K562 (cell line): Measurements from ENCODE around the gene HYAL1. TPM values are rescaled to one million over a fixed set of nuclear protein-coding genes. Genes with fewer than 3 reads are reported as not detected.

Source experiments
- ATAC-seq: fragments of 200-7000 bp; cut with Tn5 transposase; 3 replicates; pipeline ENCODE4 v1.9.1; 2020; ENCODE audit warnings: moderate library complexity
- BruUV-seq: library from RNA; stranded (reverse); fragments of 400-500 nt; replicated peaks from 2 replicates; lab custom pipeline; 2021; lab: Mats Ljungman, UMichigan
- CTCF ChIA-PET: fragments of 300-600 bp; formaldehyde crosslinking; extraction: SDS; loops from one replicate; lab custom pipeline; 2021; ENCODE audit warnings: low intra/inter-chr PET ratio; lab: Yijun Ruan, JAX
- POLR2A ChIA-PET: fragments of 300-600, 350-650 bp; sonication (Branson Sonifier 250); formaldehyde crosslinking; extraction: SDS; loops from one replicate; lab custom pipeline; 2021; ENCODE audit warnings: antibody characterized with exemption, inconsistent platforms; lab: Yijun Ruan, JAX
- DNase-seq, 4 experiments: peaks; one replicate each; pipeline versions ENCODE4 v3.0.0 to v3.0.0-alpha.2; 2011 to 2018; ENCODE audit warnings: low spot score in 3 of 4, mixed read lengths in 3 of 4; ENCODE audit errors: extremely low read depth in 1 of 4
- FAIRE-seq: peaks from 2 replicates; lab custom pipeline; 2011; peaks lifted over from hg19 to GRCh38; lab: Jason Lieb, UNC
- H2AFZ ChIP-seq: 2 replicates; pipeline ENCODE4 v1.6.0; 2011; ENCODE audit warnings: low read depth, low read length, control low read depth, inconsistent platforms
- H3K27ac ChIP-seq: fragments of 200-600 bp; 3 replicates; pipeline ENCODE4 v1.8.0; 2011; ENCODE audit warnings: low read depth, mild to moderate bottlenecking, control low read depth, inconsistent platforms, low read length, moderate library complexity, mixed read lengths; ENCODE audit errors: extremely low read depth
- H3K27me3 ChIP-seq, 2 experiments: fragments of 300-600 bp in 1 of 2; 2 replicates in 1 of 2; 3 replicates in 1 of 2; pipeline versions ENCODE4 v1.6.0 to v1.8.0; 2011; ENCODE audit warnings: inconsistent platforms in 2 of 2, low read length in 2 of 2, mild to moderate bottlenecking in 1 of 2, mixed read lengths in 1 of 2, moderate library complexity in 1 of 2; ENCODE audit not compliant: control insufficient read depth in 2 of 2, insufficient read depth in 2 of 2
- H3K36me3 ChIP-seq: fragments of 300-600 bp; 3 replicates; pipeline ENCODE4 v1.8.0; 2011; ENCODE audit warnings: mild to moderate bottlenecking, low read length, inconsistent platforms; ENCODE audit not compliant: control insufficient read depth, insufficient read depth
- H3K4me1 ChIP-seq, 2 experiments: fragments of 200-600 bp in 1 of 2; replicated peaks in 1 of 2; 2 replicates in 1 of 2; 3 replicates in 1 of 2; pipeline versions ENCODE4 v1.5.1 to v1.8.0; 2011; ENCODE audit warnings: inconsistent platforms in 2 of 2, low read length in 2 of 2, mild to moderate bottlenecking in 1 of 2, mixed read lengths in 1 of 2, moderate library complexity in 1 of 2; ENCODE audit not compliant: control insufficient read depth in 2 of 2, insufficient read depth in 2 of 2
- H3K4me2 ChIP-seq: 2 replicates; pipeline ENCODE4 v1.6.1; 2011; ENCODE audit warnings: low read length, control low read depth, inconsistent platforms, mixed read lengths; ENCODE audit not compliant: insufficient read depth
- H3K4me3 ChIP-seq: fragments of 200-600 bp; sonication (generic), shearing (Covaris generic); 2 replicates; pipeline ENCODE4 v1.5.1; 2016; ENCODE audit warnings: control low read depth, inconsistent platforms
- H3K79me2 ChIP-seq: fragments of 200-600 bp; 3 replicates; pipeline ENCODE4 v1.8.0; 2011; ENCODE audit warnings: low read length, inconsistent platforms; ENCODE audit not compliant: control insufficient read depth, insufficient read depth
- H3K9ac ChIP-seq, 2 experiments: 2 replicates each; pipeline versions ENCODE4 v1.6.0 to v1.6.1; 2011; ENCODE audit warnings: low read depth in 2 of 2, low read length in 2 of 2, control low read depth in 1 of 2, inconsistent platforms in 1 of 2, mild to moderate bottlenecking in 1 of 2, mixed read lengths in 1 of 2; ENCODE audit not compliant: insufficient read depth in 1 of 2
- H3K9me1 ChIP-seq: one replicate; pipeline ENCODE4 v1.6.0; 2011; ENCODE audit warnings: inconsistent platforms, mild to moderate bottlenecking, low read length, moderate library complexity; ENCODE audit not compliant: control insufficient read depth, insufficient read depth
- H3K9me3 ChIP-seq: replicated peaks from 2 replicates; pipeline ENCODE4 v1.5.1; 2011; ENCODE audit warnings: low read depth, low read length, inconsistent platforms; ENCODE audit not compliant: control insufficient read depth, insufficient read depth
- H4K20me1 ChIP-seq: replicated peaks from 2 replicates; pipeline ENCODE4 v1.6.1; 2011; ENCODE audit warnings: low read length, inconsistent platforms, mixed read lengths; ENCODE audit not compliant: control insufficient read depth, insufficient read depth
- BACH1 ChIP-seq: fragments of 200-800 bp; sonication (Bioruptor generic); IDR thresholded peaks from 2 replicates; pipeline ENCODE4 v1.6.1; 2016; ENCODE audit warnings: missing genetic modification characterization, missing compliant biosample characterization
- BDP1 ChIP-seq: IDR thresholded peaks from 3 replicates; pipeline ENCODE4 v1.6.1; 2011; ENCODE audit not compliant: insufficient read length, insufficient read depth
- ETV6 ChIP-seq, 3 experiments: fragments of 150-350 bp in 1 of 3; sonication (generic) in 1 of 3; formaldehyde crosslinking in 1 of 3; IDR thresholded peaks; 2 replicates each; pipeline versions ENCODE4 v1.6.1 to v1.8.0; 2014 to 2022; ENCODE audit warnings: borderline replicate concordance in 2 of 3, low read depth in 2 of 3, antibody characterized with exemption in 1 of 3, low read length in 1 of 3, mild to moderate bottlenecking in 1 of 3, missing genetic modification reagents in 1 of 3
- GABPA ChIP-seq: fragments of 200-800 bp; sonication (Bioruptor generic); conservative IDR thresholded peaks from 2 replicates; pipeline ENCODE4 v1.6.1; 2016; ENCODE audit warnings: low read depth, missing genetic modification characterization, missing compliant biosample characterization
- LCOR ChIP-seq: sonication (generic); formaldehyde crosslinking; IDR thresholded peaks from 2 replicates; pipeline ENCODE4 v1.8.0; 2022; ENCODE audit warnings: mild to moderate bottlenecking, missing genetic modification reagents
- RNF219 ChIP-seq: fragments of 250-450 bp; sonication (Bioruptor Pico); IDR thresholded peaks from 2 replicates; pipeline ENCODE4 v1.5.0; 2022; ENCODE audit warnings: mild to moderate bottlenecking
- TRIM28 ChIP-seq: fragments of 450-650 bp; IDR thresholded peaks from 2 replicates; pipeline ENCODE4 v1.6.1; 2017
- ZNF586 ChIP-seq: fragments of 450-650 bp; formaldehyde crosslinking; conservative IDR thresholded peaks from 2 replicates; pipeline ENCODE4 v1.4.0; 2020; ENCODE audit warnings: mild to moderate bottlenecking, moderate library complexity
- ZNF644 ChIP-seq: fragments of 200-800 bp; sonication (Bioruptor generic); IDR thresholded peaks from 2 replicates; pipeline ENCODE4 v1.6.1; 2016; ENCODE audit warnings: low read depth, missing genetic modification characterization, missing compliant biosample characterization
- WGBS: fragments of 100-300 bp; shearing (Covaris generic); methylation state at CpG from one replicate; pipeline ENCODE4 v1.1.6; 2016; ENCODE audit warnings: low coverage, mixed read lengths; ENCODE audit not compliant: insufficient coverage; ENCODE audit errors: missing lambda C conversion rate; 5-methylcytosine and 5-hydroxymethylcytosine counted together
- in situ Hi-C: fragments of 300-500 bp; cut with MboI; formaldehyde crosslinking; loops from 4 replicates; pipeline ENCODE4 v1.15.0; 2018; ENCODE audit warnings: inconsistent platforms, mixed read lengths
- intact Hi-C: fragments of 100-400 bp; cut with micrococcal nuclease; formaldehyde crosslinking; loops from 2 replicates; pipeline ENCODE4 v1.14.2; 2022
- polyA plus RNA-seq, 8 experiments: library from polyadenylated mRNA; depleted of rRNA in 4 of 8; stranded (reverse) in 5 of 8; unstranded in 3 of 8; fragments of >200 nt; fragmentation: Nextera tagmentation in 2 of 8; fragmentation: Illumina TruSeq in 1 of 8; extraction: Ambion mirVana in 2 of 8; extraction: Trizol in 1 of 8; gene quantifications; 2 replicates each; pipeline versions ENCODE4 v1.2.1 to v1.2.3, GENCODE V29; 2011 to 2014; ENCODE audit warnings: inconsistent platforms in 1 of 8, missing spikeins in 1 of 8
- total RNA-seq, 7 experiments: library from RNA; depleted of rRNA in 6 of 7; stranded (reverse); fragments of >200 nt in 6 of 7; fragmentation: Illumina TruSeq in 2 of 7; extraction: Trizol in 2 of 7; gene quantifications; 2 replicates each; pipeline versions ENCODE4 v1.2.1 to v1.2.3, GENCODE V29; 2011 to 2021; ENCODE audit warnings: low replicate concordance in 1 of 7
- TF ChIP-seq, protein P1 (sequence below): fragments of 450-650 bp; IDR thresholded peaks from 2 replicates; pipeline ENCODE4 v1.6.1; 2016; ENCODE audit warnings: missing biosample characterization, missing genetic modification characterization

Gene HYAL1
- total and polyA plus RNA-seq, 9 of the 15 experiments (the other 6 are each of a cell fraction or from before 2014, with no cell fraction given): 1.4 to 8.5 (median 4.7) TPM

DNA sequence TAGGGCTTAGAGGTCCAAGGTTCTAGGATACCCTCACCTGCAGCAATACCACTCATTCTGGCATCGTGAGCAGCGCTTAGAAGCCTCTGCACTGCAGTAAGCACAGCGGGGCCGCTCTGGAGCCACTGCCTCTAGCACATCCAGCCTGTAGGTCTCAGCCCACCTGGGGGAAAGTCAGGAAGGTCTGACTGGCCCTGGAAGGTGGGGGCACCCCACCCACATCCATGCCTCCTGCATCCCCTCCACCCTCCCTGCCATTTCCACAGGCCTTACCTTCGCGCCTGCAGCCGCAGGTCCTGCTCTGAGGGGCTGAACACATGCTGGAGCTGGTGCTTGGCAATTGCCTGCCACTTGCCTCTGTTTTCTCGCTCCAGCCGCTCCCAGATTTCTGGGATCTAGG, 38.2 kb upstream of the HYAL1 start:
- Histone ChIP-seq H3K9me1 (peaks cover 3% of the 10 kb centered on the region), H3K27ac (peak overlapping the region; percentile 99; the same call in 2 of the 3 replicates), H4K20me1 (no peaks in the 10 kb centered on the region), H3K9me3 (no peaks in the 10 kb centered on the region), H3K36me3 (peaks cover 2% of the 10 kb centered on the region; the same call in 1 of the 3 replicates), H3K9ac (peak overlapping the region; percentile 64 to 98; a peak in 3 of 4 replicates), H2AFZ (no peak overlapping the region), H3K27me3 (no peaks in the 10 kb centered on the region), H3K4me2 (peak overlapping the region; percentile 72), H3K4me3 (peak overlapping the region; percentile 96; the same call in 1 of the 2 replicates), H3K79me2 (peaks cover 41% of the 10 kb centered on the region), H3K4me1 (peaks cover 24 to 58% of the 10 kb centered on the region in 2 experiments; a peak in 4 of 5 replicates)
- intact Hi-C loops (no loop called here), in situ Hi-C loops (no loop called here)
- CTCF ChIA-PET: no interaction called here
- ATAC-seq: no peak
- no peak for DNase-seq
- no peak for FAIRE-seq
- 92% methylated on average over 5 of the region's 9 CpGs for WGBS
- POLR2A ChIA-PET: interaction anchor here (0.5 to 1.5 kb wide), 3 partner anchors 9 to 243 kb away, joined by 3 to 5 read pairs (median 4); partner anchors contain the start of genes CYB561D2, NPRL2 and TUSC2
- TF ChIP-seq ETV6 (IDR thresholded peaks at IDR 0.05; ENCODE audit: borderline replicate concordance in 1 of 2, low read depth in 2 of 2, low read length in 1 of 2) (no peak), ETV6 (CRISPR knock-in tag; IDR thresholded peaks at IDR 0.05; ENCODE audit: borderline replicate concordance) (no peak), BACH1 (tag) (no peak), ZNF644 (tag) (no peak), BDP1 (no peak), RNF219 (no peak), ZNF586 (CRISPR knock-in tag) (no peak), GABPA (tag) (no peak), TRIM28 (no peak), LCOR (CRISPR knock-in tag) (no peak)
- TF ChIP-seq, protein P1, sequence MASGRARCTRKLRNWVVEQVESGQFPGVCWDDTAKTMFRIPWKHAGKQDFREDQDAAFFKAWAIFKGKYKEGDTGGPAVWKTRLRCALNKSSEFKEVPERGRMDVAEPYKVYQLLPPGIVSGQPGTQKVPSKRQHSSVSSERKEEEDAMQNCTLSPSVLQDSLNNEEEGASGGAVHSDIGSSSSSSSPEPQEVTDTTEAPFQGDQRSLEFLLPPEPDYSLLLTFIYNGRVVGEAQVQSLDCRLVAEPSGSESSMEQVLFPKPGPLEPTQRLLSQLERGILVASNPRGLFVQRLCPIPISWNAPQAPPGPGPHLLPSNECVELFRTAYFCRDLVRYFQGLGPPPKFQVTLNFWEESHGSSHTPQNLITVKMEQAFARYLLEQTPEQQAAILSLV (tag): no peak
- BruUV-seq: no TSS peak
